ENCODE measurements around the gene THRB.

DNA sequence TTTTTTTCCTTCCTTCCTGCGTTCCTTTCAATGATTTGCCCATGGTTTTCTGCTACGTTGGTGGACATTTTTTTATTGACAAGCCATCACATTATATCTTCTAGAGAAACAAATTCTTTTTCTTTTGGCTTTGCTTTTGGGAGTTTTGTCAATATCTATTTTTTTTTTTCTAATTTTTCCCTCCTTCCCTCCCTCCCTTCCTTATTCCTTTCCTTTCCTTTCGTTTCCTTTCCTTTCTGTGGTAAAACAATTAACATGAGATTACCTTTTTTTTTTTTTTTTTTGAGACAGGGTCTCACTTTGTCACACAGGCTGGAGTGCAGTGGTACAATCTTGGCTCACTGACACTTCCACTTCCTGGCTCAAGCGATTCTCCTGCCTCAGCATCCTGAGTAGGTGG lies 153.7 kb downstream of the THRB start:
- no peak for TF ChIP-seq POLR2A (IDR thresholded peaks at IDR 0.05)
- TF ChIP-seq, protein P1, sequence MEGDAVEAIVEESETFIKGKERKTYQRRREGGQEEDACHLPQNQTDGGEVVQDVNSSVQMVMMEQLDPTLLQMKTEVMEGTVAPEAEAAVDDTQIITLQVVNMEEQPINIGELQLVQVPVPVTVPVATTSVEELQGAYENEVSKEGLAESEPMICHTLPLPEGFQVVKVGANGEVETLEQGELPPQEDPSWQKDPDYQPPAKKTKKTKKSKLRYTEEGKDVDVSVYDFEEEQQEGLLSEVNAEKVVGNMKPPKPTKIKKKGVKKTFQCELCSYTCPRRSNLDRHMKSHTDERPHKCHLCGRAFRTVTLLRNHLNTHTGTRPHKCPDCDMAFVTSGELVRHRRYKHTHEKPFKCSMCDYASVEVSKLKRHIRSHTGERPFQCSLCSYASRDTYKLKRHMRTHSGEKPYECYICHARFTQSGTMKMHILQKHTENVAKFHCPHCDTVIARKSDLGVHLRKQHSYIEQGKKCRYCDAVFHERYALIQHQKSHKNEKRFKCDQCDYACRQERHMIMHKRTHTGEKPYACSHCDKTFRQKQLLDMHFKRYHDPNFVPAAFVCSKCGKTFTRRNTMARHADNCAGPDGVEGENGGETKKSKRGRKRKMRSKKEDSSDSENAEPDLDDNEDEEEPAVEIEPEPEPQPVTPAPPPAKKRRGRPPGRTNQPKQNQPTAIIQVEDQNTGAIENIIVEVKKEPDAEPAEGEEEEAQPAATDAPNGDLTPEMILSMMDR (IDR thresholded peaks at IDR 0.05 in 8 of 11, conservative IDR thresholded peaks at IDR 0.05 in 3 of 11): no peak
